NCI-H1436 (cell line): ENCODE measurements around the gene BPIFA1.
A peak's percentile ranks its signal among the peaks of the same experiment; 100 is the strongest.

Experiments used
- DNase-seq: peaks from one replicate; lab custom pipeline; 2025; lab: John Stamatoyannopoulos, UW

The BPIFA1 gene

GRCh38 chr20:33235696-33236095 lies at the start of gene BPIFA1:
TSS of gene BPIFA1 (plus strand) at chr20:33235996. CDS start at chr20:33237712, 1,716 bp downstream.
- DNase-seq: no peak

- no peak for DNase-seq
Measured at GRCh38 chr20:33187491-33187890, 48.3 kb upstream of the BPIFA1 start.

- no peak for DNase-seq
Measured at GRCh38 chr20:33188421-33188820, 47.4 kb upstream of the BPIFA1 start.

- DNase-seq: no peak
Measured at GRCh38 chr20:33191484-33191883, 44.3 kb upstream of the BPIFA1 start.

GRCh38 chr20:33191955-33192354 lies 43.8 kb upstream of the BPIFA1 start:
- DNase-seq: no peak

- no peak for DNase-seq
Measured at GRCh38 chr20:33192912-33193501, 42.8 kb upstream of the BPIFA1 start.

GRCh38 chr20:33199026-33199425 lies 36.8 kb upstream of the BPIFA1 start:
- DNase-seq: no peak

GRCh38 chr20:33202451-33202850 lies 33.3 kb upstream of the BPIFA1 start:
- DNase-seq: no peak

- no peak for DNase-seq
Measured at GRCh38 chr20:33203444-33203843, 32.4 kb upstream of the BPIFA1 start.

- no peak for DNase-seq
Measured at GRCh38 chr20:33209789-33210188, 26.0 kb upstream of the BPIFA1 start.

- DNase-seq: no peak
Measured at GRCh38 chr20:33210371-33210770, 25.4 kb upstream of the BPIFA1 start.

GRCh38 chr20:33211817-33212424 lies 23.9 kb upstream of the BPIFA1 start:
- peak; percentile 19 for DNase-seq

GRCh38 chr20:33217052-33217451 lies 18.7 kb upstream of the BPIFA1 start, which contains the start of gene BPIFA3:
TSS of gene BPIFA3 (plus strand) at chr20:33217352. CDS start at chr20:33217537, 185 bp downstream.
- DNase-seq: no peak

- DNase-seq: no peak
Measured at GRCh38 chr20:33224399-33224798, 11.4 kb upstream of the BPIFA1 start.

- no peak for DNase-seq
Measured at GRCh38 chr20:33229843-33230242, 6.0 kb upstream of the BPIFA1 start.

GRCh38 chr20:33231237-33231636 lies 4.6 kb upstream of the BPIFA1 start:
- no peak for DNase-seq

- peak; percentile 19 for DNase-seq
Measured at GRCh38 chr20:33232486-33233072, 3.2 kb upstream of the BPIFA1 start.

- peak; percentile 0 for DNase-seq
Measured at GRCh38 chr20:33233129-33233774, 2.5 kb upstream of the BPIFA1 start.

GRCh38 chr20:33234050-33234449 lies 1.7 kb upstream of the BPIFA1 start:
- DNase-seq: no peak

- no peak for DNase-seq
Measured at GRCh38 chr20:33236351-33236750, 555 bp downstream of the BPIFA1 start.

- no peak for DNase-seq
Measured at GRCh38 chr20:33237989-33238388, 2.2 kb downstream of the BPIFA1 start.

GRCh38 chr20:33239418-33239817 lies 3.6 kb downstream of the BPIFA1 start:
- DNase-seq: no peak
